GM21447 (cell line): ENCODE data around the gene SLC24A3.

Experiments used
- ATAC-seq: cut with Tn5 transposase; IDR thresholded peaks from one replicate; pipeline ENCODE4 v1.9.1; 2021; ENCODE audit not compliant: unreplicated experiment

Gene SLC24A3

DNA sequence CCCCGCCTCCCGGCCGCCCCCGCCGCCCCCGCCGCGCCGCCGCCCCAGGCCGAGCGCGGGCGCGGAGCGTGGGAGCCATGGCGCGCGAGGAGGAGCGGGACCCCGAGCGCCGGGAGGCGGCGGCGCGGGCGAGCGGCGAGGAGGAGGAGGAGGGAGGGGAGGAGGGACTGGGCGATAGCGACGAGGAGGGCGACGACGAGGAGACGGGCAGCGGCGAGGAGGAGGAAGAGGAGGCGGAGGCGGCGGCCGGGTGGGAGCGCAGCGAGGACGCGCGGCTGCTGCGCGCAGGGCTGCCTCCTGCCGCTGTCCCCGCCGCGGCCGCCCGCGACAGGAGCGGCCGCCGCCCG is at the start of gene SLC24A3:
TSS of gene SLC24A3 (plus strand) at position 174 of the 347 bp plus-strand sequence.
- ATAC-seq = no peak

DNA sequence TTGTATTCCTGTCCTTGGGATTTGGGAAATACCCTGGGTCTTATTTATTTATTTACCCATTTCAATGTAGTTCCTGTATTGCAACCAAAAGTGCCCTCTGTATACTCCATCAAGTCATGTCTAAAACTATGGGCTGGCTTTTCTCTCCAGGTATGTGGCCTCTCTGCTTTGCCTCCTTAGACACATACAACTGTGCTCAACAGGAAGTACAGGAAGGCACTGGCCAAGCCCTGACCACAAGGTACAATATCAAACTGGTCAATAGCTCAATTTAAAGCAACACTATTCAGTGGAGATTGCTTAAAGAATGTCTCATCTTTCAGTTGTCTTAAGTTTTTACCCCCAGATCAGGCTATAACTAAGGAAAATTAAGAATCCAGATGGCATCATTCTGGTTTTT is 42.3 kb upstream of the SLC24A3 start:
- ATAC-seq = no peak

GRCh38 chr20:19172637-19173036 is 39.8 kb upstream of the SLC24A3 start:
- no peak for ATAC-seq

DNA sequence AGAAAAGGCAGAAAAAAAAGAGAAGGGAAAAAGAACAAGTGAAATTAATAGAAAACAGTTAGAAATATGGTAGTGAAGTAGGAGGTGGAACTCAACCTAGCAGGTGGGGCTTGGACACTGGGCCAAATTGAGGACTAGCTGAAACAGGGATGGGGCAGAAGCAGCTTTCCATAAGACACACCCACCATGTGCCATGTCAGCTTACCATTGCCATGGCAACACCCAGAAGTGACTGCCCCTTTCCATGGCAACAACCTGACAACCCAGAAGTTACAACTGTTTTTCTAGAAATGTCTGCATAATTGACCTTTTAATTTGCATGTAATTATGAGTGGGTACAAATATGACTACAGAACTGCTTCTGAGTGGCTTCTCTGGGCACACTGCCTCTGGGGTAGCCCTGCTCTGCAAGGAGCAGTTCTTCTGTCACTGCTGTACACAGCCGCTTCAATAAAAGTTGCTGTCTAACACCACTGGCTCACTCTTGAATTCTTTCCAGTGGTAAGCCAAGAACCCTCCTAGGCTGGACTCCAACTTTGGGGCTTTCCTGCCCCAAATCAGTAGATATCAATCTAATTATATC is 35.9 kb upstream of the SLC24A3 start:
- no peak for ATAC-seq

GRCh38 chr20:19181552-19181951 is 30.9 kb upstream of the SLC24A3 start:
- no peak for ATAC-seq

DNA sequence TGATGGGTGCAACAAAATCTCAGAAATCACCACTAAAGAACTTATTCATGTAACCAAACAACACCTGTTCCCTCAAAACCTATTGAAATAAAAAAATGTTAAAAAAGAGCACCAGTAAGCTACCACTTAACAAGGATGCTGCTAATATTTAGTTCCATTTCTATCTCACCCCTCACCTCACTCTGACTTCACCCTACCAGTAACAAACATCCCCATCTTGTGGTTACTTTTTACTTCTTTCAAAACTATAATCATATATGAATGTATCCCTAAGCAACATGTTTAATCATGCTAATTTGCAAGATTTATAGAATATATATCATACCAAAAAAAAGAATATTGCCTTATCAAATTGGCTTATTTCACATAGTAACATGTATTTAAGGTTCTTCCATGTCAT is 27.4 kb upstream of the SLC24A3 start:
- no peak for ATAC-seq

- no peak for ATAC-seq
Observed at GRCh38 chr20:19193349-19193748, 19.1 kb upstream of the SLC24A3 start.

GRCh38 chr20:19205981-19206396 is 6.5 kb upstream of the SLC24A3 start:
- no peak for ATAC-seq

DNA sequence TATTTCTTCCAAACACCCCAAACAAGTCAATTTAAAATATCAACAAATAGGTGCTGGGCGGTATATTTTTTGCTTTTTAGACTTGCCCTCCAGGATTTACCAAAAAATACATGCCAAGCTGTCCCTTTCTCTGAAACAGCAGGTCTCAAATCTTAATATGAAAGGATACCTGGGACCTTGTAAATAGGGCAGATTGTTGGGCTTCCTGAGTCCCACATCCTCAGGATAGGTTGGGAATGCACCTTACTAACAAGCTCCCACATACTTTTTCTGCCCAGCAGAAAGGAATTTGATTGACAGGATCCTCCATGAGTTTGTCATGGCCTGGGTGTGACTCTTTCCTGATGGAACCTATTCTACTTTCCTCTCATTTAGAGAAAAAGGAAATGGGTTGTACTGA is 4.9 kb upstream of the SLC24A3 start:
- ATAC-seq = no peak

- ATAC-seq = no peak
Observed at GRCh38 chr20:19210391-19211155, 1.9 kb upstream of the SLC24A3 start.

- ATAC-seq = no peak
Observed at GRCh38 chr20:19211252-19211651, 1.2 kb upstream of the SLC24A3 start.

GRCh38 chr20:19211661-19212468 is 577 bp upstream of the SLC24A3 start:
- no peak for ATAC-seq

DNA sequence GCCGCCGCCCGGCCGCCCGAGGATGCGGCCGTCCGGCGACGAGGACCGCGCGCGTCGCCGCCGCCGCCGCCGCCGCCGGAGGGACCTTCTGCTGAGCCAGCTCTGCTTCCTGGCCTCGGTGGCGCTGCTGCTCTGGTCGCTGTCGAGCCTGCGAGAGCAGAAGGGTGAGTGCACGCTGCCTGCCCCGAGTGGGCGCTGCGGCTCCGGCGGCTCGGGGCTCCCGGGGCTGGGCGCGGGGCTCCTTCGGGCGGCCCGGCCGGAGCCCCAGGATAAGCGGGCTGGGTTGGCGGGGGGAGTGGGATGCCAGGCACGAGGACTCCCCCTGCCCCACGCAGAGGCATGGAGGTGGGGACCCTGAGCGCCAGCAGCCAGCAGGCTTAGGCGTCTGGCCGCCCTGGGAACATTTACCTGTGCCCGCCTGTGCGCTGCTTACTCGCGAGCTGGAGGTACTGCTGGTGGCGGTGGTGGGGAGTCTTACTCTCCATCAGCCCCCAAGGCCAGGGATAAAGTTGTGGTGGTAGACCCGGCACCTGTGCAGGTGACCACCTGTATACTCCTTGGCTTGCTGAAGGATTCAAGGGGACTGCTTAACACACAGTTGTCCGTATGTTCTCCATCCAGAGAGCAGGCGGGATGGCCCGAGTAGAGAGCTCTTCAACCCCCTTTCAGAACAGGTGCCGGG is 520 bp downstream of the SLC24A3 start:
- ATAC-seq = no peak

- ATAC-seq = no peak
Observed at GRCh38 chr20:19213946-19214490, 1.6 kb downstream of the SLC24A3 start.

DNA sequence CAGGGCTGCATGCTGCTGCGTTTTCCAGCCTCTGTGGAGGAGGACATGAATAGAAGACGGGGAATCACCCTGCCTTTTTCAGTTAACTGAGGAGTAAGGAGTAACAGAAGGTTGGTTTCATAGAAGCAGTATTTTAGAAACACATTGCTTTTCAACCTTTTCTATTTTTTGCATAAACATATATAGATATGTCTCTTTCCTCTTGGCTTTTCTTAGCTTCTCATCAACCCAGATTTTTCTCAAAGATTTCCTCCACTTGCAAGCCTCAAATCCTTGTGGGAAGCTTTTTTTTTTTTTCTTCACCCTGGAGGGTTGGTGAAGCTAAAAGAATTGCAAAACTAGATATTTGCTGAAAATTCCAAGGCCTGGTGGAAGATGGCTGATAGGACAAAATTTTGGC is 6.0 kb downstream of the SLC24A3 start:
- no peak for ATAC-seq

DNA sequence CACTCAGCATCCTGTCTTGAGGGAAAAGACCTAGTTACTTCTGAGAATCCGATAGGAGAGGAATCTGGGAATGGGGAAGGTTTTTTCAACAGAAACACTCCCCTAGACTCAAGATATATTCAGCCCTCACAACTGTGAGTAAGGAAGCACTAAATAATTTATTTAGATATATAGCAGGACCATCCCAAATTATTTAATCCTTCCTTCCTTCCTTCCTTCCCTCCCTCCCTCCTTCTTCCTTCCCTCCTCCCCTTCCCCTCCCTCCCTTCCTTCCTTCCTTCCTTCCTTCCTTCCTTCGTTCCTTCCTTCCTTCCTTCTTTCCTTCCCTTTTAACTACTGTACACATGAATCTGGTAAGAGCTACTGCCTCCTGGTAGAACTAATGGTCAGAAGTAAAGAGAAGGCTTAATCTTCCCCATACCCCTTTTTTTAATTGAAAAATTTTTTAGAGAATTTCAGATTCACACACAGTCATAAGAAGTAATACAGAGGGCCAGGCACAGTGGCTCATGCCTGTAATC is 10.1 kb downstream of the SLC24A3 start:
- ATAC-seq = no peak

GRCh38 chr20:19223640-19224039 is 11.2 kb downstream of the SLC24A3 start:
- ATAC-seq = no peak

DNA sequence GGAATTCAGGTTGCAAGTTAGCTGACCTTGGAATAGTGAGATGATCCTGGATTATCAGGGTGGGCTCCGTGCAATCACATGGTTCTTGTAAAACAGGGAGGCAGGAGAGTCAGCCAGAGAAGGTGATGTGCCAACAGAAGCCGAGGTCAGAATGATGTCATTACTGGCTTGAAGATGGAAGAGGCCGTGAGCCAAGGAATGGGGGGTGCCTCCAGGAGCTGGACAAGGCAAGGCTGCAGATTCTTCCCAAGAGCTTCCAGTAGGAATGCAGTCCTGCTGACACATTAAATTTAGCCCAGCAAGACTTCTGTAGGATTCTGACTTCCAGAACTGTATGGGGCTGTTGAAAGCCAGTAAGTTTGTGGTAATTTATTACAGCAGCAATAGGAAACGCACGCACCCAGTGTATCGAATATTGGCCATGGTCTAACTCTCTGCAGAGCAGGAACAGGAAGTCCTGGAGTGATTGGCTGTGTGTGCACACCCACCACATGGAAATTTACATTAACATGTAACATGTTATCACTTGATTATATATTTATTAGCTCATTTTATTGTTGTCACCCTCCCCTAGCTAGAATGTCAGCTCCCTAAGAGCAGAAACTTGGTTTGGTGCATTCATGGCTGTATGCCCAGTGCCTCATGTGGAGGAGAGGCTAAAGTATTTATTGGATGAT is 19.1 kb downstream of the SLC24A3 start:
- no peak for ATAC-seq

DNA sequence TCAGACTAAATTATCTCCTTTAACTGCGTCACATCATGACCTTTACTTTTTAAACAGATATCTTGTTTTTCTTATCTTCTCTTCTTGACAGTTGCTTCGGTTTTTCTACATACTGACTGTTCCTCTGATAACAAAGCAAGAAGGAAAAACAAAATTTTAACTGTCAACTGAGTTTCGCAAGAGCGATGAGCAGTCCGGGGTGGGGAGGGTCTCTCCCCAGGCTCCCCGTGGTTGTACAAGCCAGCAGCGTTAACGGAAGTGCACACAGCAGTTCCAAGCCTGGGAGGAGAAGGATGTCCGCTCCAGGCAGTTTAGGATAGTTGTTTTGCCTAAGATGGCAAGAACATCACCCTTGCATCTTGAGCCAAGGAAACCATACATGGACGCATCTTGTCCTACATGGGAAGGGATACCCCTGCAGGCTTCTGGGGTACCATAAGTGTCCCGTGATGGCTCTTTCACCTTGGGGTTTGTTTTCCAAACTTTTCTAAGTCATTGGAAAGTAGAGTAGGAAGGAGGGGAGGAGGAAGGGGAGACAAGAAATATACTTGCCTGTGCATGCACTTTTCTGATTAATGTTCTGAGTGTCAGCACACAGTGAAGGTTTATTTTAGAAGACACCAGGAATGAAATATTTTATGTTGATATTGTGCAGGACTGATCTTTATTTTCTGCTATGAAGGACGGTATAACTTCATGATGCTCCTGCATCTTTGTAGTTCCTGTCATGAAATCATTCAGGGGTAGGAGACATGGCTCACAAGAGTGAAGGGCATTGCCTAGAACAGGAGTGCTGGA is 20.8 kb downstream of the SLC24A3 start:
- ATAC-seq = no peak
